B cell (primary cell): ENCODE results near the gene APOM. TPM values are rescaled to one million over a fixed set of nuclear protein-coding genes. Genes with fewer than 3 reads are reported as not detected.

Source experiments
- ATAC-seq: fragments of 200-7000 bp; cut with Tn5 transposase; one replicate; pipeline ENCODE4 v1.10.0; 2021; ENCODE audit warnings: low read depth, mild to moderate bottlenecking, moderate number of reproducible peaks, moderate library complexity
- CTCF ChIA-PET: fragments of 350-600 bp; sonication (Branson Sonifier 250); formaldehyde crosslinking; loops from one replicate; lab custom pipeline; 2021; ENCODE audit warnings: antibody characterized with exemption, inconsistent platforms; lab: Charles Lee
- POLR2A ChIA-PET: fragments of 350-600 bp; sonication (Branson Sonifier 250); formaldehyde crosslinking; loops from one replicate; lab custom pipeline; 2021; ENCODE audit warnings: antibody characterized with exemption; lab: Charles Lee
- DNase-seq: peaks from one replicate; pipeline ENCODE4 v3.0.0; 2013
- H2AFZ ChIP-seq: 2 replicates; pipeline ENCODE4 v1.6.1; 2012; ENCODE audit warnings: mild to moderate bottlenecking, low read depth, low read length; ENCODE audit not compliant: insufficient read depth, poor library complexity, severe bottlenecking
- H3K27ac ChIP-seq, 2 donors: 1 replicate in 1 of 2; 2 replicates in 1 of 2; pipeline ENCODE4 v1.5.1; 2012 to 2013; ENCODE audit warnings: low read length in 2 of 2, mild to moderate bottlenecking in 2 of 2, moderate library complexity in 1 of 2
- H3K27me3 ChIP-seq, 4 experiments: fragments of 200-600 bp in 1 of 4; sonication (generic) in 1 of 4; replicated peaks in 1 of 4; 1 replicate in 2 of 4; 2 replicates in 2 of 4; pipeline versions ENCODE4 v1.6.1 to v1.7.0; 2013 to 2016; ENCODE audit warnings: low read length in 3 of 4, mild to moderate bottlenecking in 2 of 4, mixed read lengths in 1 of 4, moderate library complexity in 1 of 4; ENCODE audit not compliant: insufficient read depth in 4 of 4, control insufficient read depth in 3 of 4; ENCODE audit errors: control extremely low read depth in 1 of 4
- H3K36me3 ChIP-seq, 2 experiments: replicated peaks in 1 of 2; 1 replicate in 1 of 2; 2 replicates in 1 of 2; pipeline versions ENCODE4 v1.6.1 to v1.7.1; 2013; ENCODE audit warnings: low read length in 1 of 2; ENCODE audit not compliant: insufficient read depth in 2 of 2, control insufficient read depth in 1 of 2; ENCODE audit errors: control extremely low read depth in 1 of 2, extremely low read depth in 1 of 2
- H3K4me1 ChIP-seq, 2 donors: fragments of 200-600 bp in 1 of 2; sonication (generic) in 1 of 2; 1 replicate in 1 of 2; 2 replicates in 1 of 2; pipeline versions ENCODE4 v1.5.1 to v1.6.1; 2013 to 2017; ENCODE audit warnings: low read length in 2 of 2; ENCODE audit not compliant: control insufficient read depth in 2 of 2, insufficient read depth in 2 of 2
- H3K4me2 ChIP-seq: replicated peaks from 2 replicates; pipeline ENCODE3; 2012; ENCODE audit warnings: mild to moderate bottlenecking, low read depth, low read length; ENCODE audit not compliant: poor library complexity, severe bottlenecking
- H3K4me3 ChIP-seq, 5 experiments: fragments of 200-600 bp in 1 of 5; sonication (generic) in 1 of 5; 1 replicate in 3 of 5; 2 replicates in 2 of 5; pipeline versions ENCODE4 v1.5.1 to v1.7.0; 2011 to 2016; ENCODE audit warnings: low read length in 4 of 5, mild to moderate bottlenecking in 4 of 5, low read depth in 2 of 5, control low read depth in 1 of 5, moderate library complexity in 1 of 5; ENCODE audit not compliant: insufficient read depth in 1 of 5; ENCODE audit errors: control extremely low read depth in 1 of 5, extremely low read depth in 1 of 5
- H3K79me2 ChIP-seq: fragments of 200-600 bp; sonication (generic); one replicate; pipeline ENCODE4 v1.6.0; 2016; ENCODE audit warnings: low read length; ENCODE audit not compliant: control insufficient read depth, insufficient read depth
- H3K9ac ChIP-seq: fragments of 200-600 bp; sonication (generic); 2 replicates; pipeline ENCODE4 v1.6.1; 2017; ENCODE audit warnings: mild to moderate bottlenecking, low read length, moderate library complexity
- H3K9me3 ChIP-seq, 3 donors: one replicate each; pipeline versions ENCODE4 v1.6.1 to v1.7.1; 2013; ENCODE audit warnings: low read length in 2 of 3; ENCODE audit not compliant: control insufficient read depth in 2 of 3, insufficient read depth in 1 of 3; ENCODE audit errors: control extremely low read depth in 1 of 3
- H4K20me1 ChIP-seq: 2 replicates; pipeline ENCODE4 v1.6.0; 2012; ENCODE audit warnings: mild to moderate bottlenecking, low read length; ENCODE audit not compliant: insufficient read depth, control insufficient read depth, poor library complexity, severe bottlenecking
- H3K27ac Mint-ChIP-seq: one replicate; pipeline ENCODE4 v1.8.0; 2021; ENCODE audit warnings: mixed read lengths
- H3K27me3 Mint-ChIP-seq: one replicate; pipeline ENCODE4 v1.8.0; 2021; ENCODE audit warnings: mixed read lengths
- H3K4me1 Mint-ChIP-seq: one replicate; pipeline ENCODE4 v1.8.0; 2021; ENCODE audit warnings: mixed read lengths
- H3K4me3 Mint-ChIP-seq: one replicate; pipeline ENCODE4 v1.8.0; 2021; ENCODE audit warnings: mixed read lengths
- H3K9me3 Mint-ChIP-seq: one replicate; pipeline ENCODE4 v1.8.0; 2022; ENCODE audit warnings: mixed read lengths; ENCODE audit not compliant: insufficient read depth
- EZH2 ChIP-seq: IDR thresholded peaks from 2 replicates; pipeline ENCODE4 v1.6.1; 2012; ENCODE audit warnings: borderline replicate concordance, low read depth, mild to moderate bottlenecking, moderate library complexity, low read length; ENCODE audit not compliant: insufficient read depth, poor library complexity, severe bottlenecking
- WGBS: methylation state at CpG from one replicate; pipeline ENCODE4 v1.1.5; 2013; ENCODE audit warnings: missing lambda C conversion rate; ENCODE audit not compliant: insufficient coverage; 5-methylcytosine and 5-hydroxymethylcytosine counted together
- intact Hi-C: fragments of 100-400 bp; cut with micrococcal nuclease; formaldehyde crosslinking; loops from one replicate; pipeline ENCODE4 v1.10.0; 2022
- polyA plus RNA-seq: library from polyadenylated mRNA; depleted of rRNA; stranded (reverse); fragments of >200 nt; gene quantifications from 2 replicates; pipeline ENCODE4 v1.2.3, GENCODE V29; 2012
- total RNA-seq, 2 donors: library from RNA; stranded (reverse); fragments of 120-200 nt in 1 of 2; gene quantifications; 1 replicate in 1 of 2; 2 replicates in 1 of 2; pipeline versions ENCODE4 v1.2.3 to v1.2.4, GENCODE V29; 2013 to 2022
- TF ChIP-seq, protein P1 (sequence below): fragments of 200-600 bp; IDR thresholded peaks from one replicate; pipeline ENCODE4 v1.8.0; 2022; ENCODE audit warnings: antibody characterized with exemption, mild to moderate bottlenecking

The APOM gene
- total and polyA plus RNA-seq, 2 donors (not counting 1 experiment from before 2014, with no cell fraction given), result 3.6 to 11.6 TPM

DNA sequence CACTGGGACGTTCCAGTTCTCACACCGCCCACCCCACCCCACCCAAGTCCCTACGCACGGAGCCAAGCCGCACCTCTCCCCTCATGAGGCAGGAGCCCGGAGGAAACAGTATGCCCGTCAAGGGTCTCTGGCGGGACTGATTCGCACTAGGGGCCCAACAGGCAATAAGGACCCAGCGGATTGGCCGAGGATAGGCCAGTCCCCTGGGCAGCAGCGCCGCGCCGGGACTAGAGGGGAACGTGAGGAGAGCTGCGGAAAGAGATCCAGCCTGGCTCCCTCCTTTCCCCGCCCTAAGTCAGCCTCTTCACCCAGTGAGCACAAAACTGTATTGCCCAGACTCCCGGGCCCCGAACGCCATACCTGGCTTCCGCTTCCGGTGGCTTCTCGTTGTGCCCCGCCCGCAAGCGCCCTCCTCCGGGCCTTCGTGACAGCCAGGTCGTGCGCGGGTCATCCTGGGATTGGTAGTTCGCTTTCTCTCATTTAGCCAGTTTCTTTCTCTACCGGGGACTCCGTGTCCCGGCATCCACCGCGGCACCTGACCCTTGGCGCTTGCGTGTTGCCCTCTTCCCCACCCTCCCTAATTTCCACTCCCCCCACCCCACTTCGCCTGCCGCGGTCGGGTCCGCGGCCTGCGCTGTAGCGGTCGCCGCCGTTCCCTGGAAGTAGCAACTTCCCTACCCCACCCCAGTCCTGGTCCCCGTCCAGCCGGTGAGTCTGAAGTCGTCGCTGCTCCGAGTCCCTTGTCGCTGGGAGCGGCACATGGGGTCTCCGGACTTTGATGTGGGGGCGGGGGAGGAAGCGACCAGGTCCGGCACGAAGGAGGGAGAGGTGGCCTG, 10.0 kb downstream of the APOM start, which contains the start of gene CSNK2B:
Gene CSNK2B, plus strand, starts transcription at position 580 of the 836 bp plus-strand sequence. CDS start 752 bp downstream, outside the sequence.
- H3K79me2 ChIP-seq, result peaks cover 78% of the 10 kb centered on the region
- H4K20me1 ChIP-seq, result peaks cover 23% of the 10 kb centered on the region
- peak within 1 kb of the TSS; percentile 89 for H3K9ac ChIP-seq
- Mint-ChIP-seq H3K4me1 (peaks cover 53% of the 10 kb centered on the region), H3K27ac (peak within 1 kb of the TSS; percentile 100), H3K4me3 (peak within 1 kb of the TSS; percentile 96), H3K9me3 (no peaks in the 10 kb centered on the region), H3K27me3 (no peaks in the 10 kb centered on the region)
- no peaks in the 10 kb centered on the region for H3K9me3 ChIP-seq
- peak within 1 kb of the TSS; percentile 58 to 98 (median 85) for H3K4me3 ChIP-seq
- no peaks in the 10 kb centered on the region for H3K27me3 ChIP-seq
- H3K27ac ChIP-seq, result peak within 1 kb of the TSS; percentile 96 to 98
- peaks cover 18 to 61% of the 10 kb centered on the region in 2 experiments for H3K36me3 ChIP-seq
- H3K4me2 ChIP-seq, result peak within 1 kb of the TSS; percentile 90
- TF ChIP-seq, protein P1, sequence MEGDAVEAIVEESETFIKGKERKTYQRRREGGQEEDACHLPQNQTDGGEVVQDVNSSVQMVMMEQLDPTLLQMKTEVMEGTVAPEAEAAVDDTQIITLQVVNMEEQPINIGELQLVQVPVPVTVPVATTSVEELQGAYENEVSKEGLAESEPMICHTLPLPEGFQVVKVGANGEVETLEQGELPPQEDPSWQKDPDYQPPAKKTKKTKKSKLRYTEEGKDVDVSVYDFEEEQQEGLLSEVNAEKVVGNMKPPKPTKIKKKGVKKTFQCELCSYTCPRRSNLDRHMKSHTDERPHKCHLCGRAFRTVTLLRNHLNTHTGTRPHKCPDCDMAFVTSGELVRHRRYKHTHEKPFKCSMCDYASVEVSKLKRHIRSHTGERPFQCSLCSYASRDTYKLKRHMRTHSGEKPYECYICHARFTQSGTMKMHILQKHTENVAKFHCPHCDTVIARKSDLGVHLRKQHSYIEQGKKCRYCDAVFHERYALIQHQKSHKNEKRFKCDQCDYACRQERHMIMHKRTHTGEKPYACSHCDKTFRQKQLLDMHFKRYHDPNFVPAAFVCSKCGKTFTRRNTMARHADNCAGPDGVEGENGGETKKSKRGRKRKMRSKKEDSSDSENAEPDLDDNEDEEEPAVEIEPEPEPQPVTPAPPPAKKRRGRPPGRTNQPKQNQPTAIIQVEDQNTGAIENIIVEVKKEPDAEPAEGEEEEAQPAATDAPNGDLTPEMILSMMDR, result no peak
- TF ChIP-seq EZH2, result no peak
- intact Hi-C loops, result loop anchor here (1.0 to 5.0 kb wide), 15 partner anchors 13 to 532 kb away; partner anchors contain the start of genes ABHD16A, AGPAT1, BAG6 and CLIC1
- peaks cover 27 to 47% of the 10 kb centered on the region in 2 donors for H3K4me1 ChIP-seq
- DNase-seq (peak; percentile 98), ATAC-seq (peak; percentile 87)
- under 1% methylated on average over 61 of the region's 63 CpGs for WGBS
- POLR2A ChIA-PET, result interaction anchor here (0.6 to 5.9 kb wide), 10 partner anchors 10 to 1306 kb away, joined by 3 to 57 read pairs (median 6); partner anchors contain the start of genes APOM, BAG6, CLIC1 and NEU1
- CTCF ChIA-PET, result interaction anchor here (1.0 to 1.8 kb wide), 4 partner anchors 13 to 164 kb away, joined by 3 to 10 read pairs (median 6); partner anchors contain the start of genes ATP6V1G2 and BAG6
- peak within 1 kb of the TSS; percentile 72 for H2AFZ ChIP-seq
